GM12865 (cell line): ENCODE data around the gene NXT1.

ENCODE experiments used
- DNase-seq: peaks from one replicate; pipeline ENCODE4 v3.0.0; 2010; ENCODE audit warnings: low read depth
- H3K4me3 ChIP-seq: 2 replicates; pipeline ENCODE4 v1.5.1; 2011; ENCODE audit warnings: mild to moderate bottlenecking, low read depth, low read length, control low read depth
- CTCF ChIP-seq: IDR thresholded peaks from 2 replicates; pipeline ENCODE4 v1.5.1; 2011; ENCODE audit warnings: low read length, control low read depth, low read depth, inconsistent platforms; ENCODE audit not compliant: insufficient read depth; ENCODE audit errors: missing control alignments

NXT1 gene

DNA sequence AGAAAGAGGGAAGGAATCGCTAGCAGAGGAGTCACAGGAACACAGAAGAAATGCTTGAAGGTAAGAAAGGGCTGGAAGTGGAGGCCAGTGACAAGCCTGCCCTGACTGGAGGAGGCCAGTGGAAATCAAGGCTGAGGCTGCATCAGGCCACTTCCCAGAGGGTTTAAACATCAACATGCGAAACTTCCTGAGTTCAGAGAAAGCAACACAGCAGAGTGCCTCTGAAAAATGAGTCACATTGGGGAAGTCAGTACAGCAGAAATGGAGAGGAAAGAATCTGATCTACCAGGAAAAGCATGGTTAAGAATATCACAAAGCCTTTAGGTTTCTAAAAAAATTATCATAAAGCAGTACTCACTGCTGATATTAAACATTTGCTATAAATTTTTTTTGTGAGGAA, 47.4 kb downstream of the NXT1 start:
- DNase-seq, result no peak
- no peak for TF ChIP-seq CTCF

GRCh38 chr20:23399568-23400241, 49.1 kb downstream of the NXT1 start:
- DNase-seq, result peak; percentile 30
- no peak overlapping the region for H3K4me3 ChIP-seq
- no peak for TF ChIP-seq CTCF

More for the DNA sequence above, 47.4 kb downstream of the NXT1 start:
- H3K4me3 ChIP-seq, result no peak overlapping the region

GRCh38 chr20:23401051-23401450, 50.5 kb downstream of the NXT1 start:
- no peak overlapping the region for H3K4me3 ChIP-seq
- no peak for DNase-seq
- no peak for TF ChIP-seq CTCF

GRCh38 chr20:23403751-23404150, 53.2 kb downstream of the NXT1 start:
- no peak for TF ChIP-seq CTCF
- no peak for DNase-seq
- H3K4me3 ChIP-seq, result no peak overlapping the region

- no peak for TF ChIP-seq CTCF
- no peak overlapping the region for H3K4me3 ChIP-seq
- DNase-seq, result no peak
Measured at GRCh38 chr20:23404196-23404595, 53.6 kb downstream of the NXT1 start.
